Caki2 (cell line): Measurements from ENCODE around the gene PPT1. TPM values are rescaled to one million over a fixed set of nuclear protein-coding genes. Genes with fewer than 3 reads are reported as not detected.

Experiments
- DNase-seq: peaks from one replicate; pipeline ENCODE4 v3.0.0-alpha.2; 2015; ENCODE audit warnings: low read depth
- in situ Hi-C: cut with HindIII; loops from 2 replicates; pipeline ENCODE4 v1.10.0; 2016; ENCODE audit warnings: low sequenced_read_pairs, low pct_unique_long_range_greater_than_20kb, mixed read lengths
- total RNA-seq: library from RNA; depleted of rRNA; stranded (reverse); fragments of >200 nt; shearing (Covaris generic); gene quantifications from 2 replicates; pipeline ENCODE4 v1.2.3, GENCODE V29; 2014; ENCODE audit warnings: low replicate concordance

PPT1 gene
- total RNA-seq, 1 experiment from 2014 or later, result 141 TPM

DNA sequence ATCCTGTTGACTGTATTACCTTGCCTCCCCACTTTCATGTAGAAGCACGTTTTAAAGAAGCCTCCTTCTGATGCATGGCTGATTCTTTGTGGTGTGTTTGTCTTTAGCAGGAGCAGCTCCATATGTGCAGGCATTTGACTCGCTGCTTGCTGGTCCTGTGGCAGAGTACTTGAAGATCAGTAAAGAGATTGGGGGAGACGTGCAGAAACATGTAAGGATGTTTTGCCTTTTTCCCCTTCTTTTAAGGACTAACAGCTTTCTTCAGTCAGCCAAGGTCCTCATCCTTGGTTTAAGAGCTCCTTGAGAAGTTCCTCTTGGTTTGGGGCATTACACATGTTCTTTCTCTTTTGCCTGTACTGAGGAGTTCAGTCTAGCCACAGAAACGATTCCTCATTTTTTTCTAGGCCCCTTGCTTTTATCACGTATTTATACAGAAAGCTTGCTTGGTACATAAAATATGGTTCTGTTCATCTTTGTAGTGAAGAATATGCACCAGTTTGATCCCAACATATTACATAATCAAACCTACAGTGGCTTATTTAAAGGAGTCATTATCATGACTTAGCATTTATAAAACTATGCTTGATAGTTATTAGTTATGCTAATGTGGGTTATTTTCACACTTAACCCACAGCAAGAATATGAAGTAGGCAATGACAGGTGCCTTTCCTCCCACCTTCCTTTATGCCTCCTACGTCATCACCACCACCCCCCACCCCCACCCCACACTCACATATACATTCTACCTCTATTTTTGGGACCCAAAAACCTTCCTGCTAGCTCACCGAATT, 36.9 kb downstream of the PPT1 start:
- no peak for DNase-seq
- in situ Hi-C loops, result no loop called here

DNA sequence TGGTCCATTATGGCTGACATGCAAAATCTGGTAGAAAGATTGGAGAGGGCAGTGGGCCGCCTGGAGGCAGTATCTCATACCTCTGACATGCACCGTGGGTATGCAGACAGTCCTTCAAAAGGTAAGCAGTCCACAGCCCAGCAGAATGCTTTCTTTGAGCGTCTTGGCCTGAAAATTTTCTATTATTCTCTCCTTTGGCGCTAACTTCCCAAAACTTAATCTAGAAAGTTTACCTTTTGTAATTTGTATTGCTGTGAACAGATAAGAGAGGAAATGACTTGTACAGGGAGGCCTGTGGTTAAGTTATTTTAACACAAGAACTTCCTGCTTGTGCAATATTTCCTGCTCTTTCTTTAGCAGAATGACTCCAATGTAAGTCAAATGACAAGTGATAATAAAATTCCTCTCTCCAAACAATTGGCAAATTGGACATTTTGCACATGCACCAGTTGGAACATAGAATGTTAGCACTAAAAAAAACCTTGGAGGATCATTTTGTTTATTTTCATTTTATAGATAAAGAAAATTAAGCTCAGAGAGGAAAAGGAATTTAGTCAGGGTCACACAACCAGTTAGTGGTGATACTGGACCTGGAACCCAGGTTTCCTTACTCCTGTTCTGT, 37.6 kb downstream of the PPT1 start:
- in situ Hi-C loops, result no loop called here

DNA sequence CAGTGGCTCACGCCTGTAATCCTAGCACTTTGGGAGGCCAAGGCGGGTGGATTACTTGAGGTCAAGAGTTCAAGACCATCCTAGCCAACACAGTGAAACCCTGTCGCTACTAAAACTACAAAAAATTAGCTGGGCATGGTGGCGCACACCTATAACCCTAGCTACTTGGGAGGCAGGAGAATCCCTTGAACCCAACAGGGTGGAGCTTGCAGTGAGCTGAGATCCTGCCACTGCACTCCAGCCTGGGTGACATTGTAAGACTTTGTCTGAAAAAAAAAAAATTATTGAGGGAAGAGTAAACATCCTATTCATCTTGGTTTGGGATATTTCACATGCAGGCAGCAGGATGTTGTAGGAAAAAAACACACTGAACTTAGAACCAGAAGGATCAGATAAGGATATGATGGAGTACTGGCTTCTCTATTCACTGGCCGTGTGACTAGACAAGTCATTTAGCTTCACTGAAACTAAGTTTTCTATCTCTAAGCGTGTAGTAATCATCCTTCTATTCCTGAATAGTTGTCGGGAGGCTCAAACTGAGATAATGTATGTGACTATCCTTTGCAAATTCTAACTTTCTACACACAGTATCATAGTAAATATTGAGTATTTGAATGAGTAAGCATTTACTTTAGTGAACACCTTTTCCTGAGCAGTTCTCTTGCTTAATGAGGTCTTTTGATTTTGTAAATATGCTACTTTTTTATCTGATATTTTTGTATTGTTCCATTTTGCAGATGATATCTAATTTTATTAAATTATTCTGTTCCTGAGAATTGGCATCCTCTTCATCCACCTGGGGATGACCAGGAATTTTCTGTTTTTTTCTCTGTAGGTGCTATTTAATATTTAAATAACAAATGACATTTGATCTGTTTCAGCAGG, 38.4 kb downstream of the PPT1 start:
- DNase-seq, result no peak
- in situ Hi-C loops, result no loop called here

More for the DNA sequence above, 37.6 kb downstream of the PPT1 start:
- no peak for DNase-seq

DNA sequence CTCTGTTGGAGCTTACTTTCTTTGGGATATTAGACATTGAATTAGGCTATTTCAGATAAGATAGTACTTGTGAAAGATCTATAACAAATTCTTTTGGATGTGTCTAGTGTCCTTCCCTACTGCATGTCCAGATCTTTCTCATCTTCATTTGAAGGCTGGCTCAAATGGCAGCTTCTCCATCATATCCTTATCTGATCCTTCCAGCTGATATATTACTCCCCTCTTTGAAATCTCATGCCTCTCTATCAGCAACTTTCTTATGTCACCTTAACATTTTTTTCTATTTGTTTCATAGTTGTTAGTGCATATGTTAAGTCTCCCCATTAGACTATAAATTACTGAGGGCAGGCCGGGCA, 39.0 kb downstream of the PPT1 start:
- DNase-seq, result no peak
- in situ Hi-C loops, result no loop called here

DNA sequence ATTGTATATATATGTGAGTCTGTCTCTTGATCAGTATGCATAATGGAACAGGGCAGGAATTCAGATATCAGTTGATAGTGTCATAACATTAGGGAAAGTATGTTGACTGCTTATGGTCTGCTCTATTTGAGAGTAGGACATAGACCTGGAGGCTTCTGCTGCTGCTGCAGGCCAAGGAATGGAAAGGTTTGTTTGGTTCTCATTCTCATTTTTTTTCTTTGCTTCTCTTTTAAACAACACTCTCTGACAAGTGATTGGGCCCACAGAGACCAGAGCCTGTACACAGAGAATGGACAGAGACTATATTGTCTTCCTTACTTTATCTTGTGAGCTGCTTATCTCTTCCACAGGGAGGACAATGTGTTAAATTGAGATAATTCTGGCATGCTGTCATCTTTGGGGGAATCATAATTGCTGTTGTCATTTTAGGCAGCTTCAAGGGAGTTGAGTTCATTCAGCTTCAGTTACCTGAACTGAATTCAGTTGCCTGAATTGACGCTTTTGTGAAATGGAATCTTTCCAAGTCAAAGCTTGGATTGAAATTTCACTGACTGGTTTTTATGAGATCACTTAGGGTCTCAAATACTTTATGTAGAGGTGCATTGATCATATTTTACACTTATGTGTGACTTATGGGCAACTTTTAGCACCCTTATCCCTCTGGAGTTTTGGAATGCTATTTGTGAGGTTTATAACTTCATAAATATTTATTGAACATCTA, 39.6 kb downstream of the PPT1 start:
- DNase-seq, result no peak
- in situ Hi-C loops, result no loop called here

DNA sequence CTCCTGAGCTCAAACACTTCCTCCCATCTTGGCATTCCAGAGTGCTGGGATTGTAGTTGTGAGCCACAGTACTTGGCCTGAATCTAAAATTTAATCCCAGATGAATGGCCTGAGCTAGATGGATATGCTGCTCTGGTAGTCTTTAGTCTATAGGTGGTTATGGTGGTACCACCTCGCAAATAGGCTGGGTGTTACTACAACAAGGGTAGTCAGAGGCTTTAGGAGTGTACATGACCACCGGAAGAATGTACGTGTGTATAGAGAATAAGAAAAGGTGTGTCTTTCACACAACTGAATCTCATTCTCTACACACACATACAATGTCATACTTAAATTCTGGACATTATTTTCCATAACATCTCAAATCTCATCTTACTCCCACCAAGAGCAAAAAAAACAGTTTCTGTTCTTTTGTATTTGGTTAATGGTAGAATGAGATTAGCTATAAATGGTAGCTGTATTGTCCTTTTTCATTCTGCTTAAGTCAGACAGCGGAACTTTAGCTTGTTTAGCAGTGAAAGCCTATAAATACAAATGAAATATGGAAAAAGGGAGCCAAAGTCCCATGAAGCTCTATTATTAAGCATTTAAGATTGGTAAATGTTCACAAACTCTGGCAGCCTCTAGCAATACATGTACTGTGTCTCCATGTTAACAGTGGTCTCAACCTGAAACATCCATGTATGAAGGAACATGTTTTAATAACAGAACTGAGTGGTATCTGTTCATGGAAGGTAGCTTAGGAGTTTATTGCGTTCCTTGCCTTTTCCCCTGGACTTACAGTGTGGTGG, 40.3 kb downstream of the PPT1 start:
- in situ Hi-C loops, result no loop called here
- DNase-seq, result no peak

DNA sequence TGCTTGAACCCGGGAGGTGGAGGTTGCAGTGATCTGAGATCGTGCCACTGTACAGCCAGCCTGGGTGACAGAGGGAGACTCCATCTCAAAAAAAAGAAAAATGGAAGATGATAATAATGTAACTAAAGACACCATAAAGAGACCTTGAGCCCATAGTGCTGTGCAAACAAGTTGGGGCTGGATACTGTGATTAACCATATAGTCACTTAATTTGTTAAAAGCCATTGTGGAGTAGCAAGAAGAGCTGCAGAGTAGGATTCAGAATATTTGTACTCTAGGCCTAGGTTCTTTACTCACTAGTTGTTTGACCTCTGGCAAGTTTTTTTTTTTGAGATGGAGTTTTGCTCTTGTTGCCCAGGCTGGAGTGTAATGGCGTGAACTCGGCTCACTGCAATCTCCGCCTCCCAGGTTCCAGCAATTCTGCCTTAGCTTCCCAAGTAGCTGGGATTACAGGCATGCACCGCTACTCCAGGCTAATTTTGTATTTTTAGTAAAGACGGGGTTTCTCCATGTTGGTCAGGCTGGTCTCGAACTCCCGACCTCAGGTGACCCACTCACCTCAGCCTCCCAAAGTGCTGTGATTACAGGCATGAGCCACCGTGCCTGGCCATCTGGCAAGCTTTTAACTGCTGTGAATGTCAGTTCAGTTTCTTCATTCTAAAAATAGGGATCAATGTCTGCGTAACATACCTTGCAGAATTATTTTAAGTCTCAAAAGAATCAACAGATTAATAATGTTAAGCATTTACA, 43.7 kb downstream of the PPT1 start:
- in situ Hi-C loops, result no loop called here
- no peak for DNase-seq

DNA sequence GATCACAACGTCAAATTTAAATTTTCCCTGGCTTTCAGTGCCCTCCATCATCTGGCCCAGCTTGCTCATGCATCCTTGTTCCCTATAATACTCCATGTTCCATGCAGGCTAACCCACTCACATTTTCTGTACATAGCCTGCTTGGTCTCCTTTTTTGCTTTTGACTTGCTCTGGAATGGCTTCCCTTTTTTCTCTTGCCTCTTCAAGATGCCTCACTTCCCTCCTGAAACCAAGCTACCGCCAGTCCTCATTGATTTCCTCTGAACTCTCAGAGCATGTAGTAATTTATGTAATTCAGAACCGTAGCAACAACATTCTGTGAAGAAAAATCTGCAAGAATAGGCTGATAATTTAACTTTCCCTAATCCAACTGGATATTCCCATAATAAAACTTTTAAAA, 46.2 kb downstream of the PPT1 start:
- in situ Hi-C loops, result no loop called here

DNA sequence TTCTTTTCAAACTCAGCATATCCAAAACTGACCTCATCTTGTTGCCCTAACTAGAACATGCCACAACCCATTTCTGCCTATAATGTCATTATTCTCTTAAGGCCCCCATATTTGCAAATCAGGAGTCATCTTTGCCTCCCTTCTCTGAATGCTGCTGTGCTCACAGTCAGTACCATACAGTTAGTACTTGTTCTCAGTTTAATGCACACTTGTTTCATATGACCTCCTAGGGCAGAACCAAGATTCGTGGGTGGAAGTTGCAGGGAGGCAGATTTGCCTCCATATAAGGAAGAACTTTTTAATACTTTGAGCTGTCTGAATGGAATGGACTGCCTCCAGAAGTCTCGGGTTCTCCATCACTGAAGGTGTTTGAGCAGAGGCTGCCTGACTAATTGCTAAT, 47.3 kb downstream of the PPT1 start:
- in situ Hi-C loops, result no loop called here
- no peak for DNase-seq

More for the DNA sequence above, 46.2 kb downstream of the PPT1 start:
- DNase-seq, result no peak

DNA sequence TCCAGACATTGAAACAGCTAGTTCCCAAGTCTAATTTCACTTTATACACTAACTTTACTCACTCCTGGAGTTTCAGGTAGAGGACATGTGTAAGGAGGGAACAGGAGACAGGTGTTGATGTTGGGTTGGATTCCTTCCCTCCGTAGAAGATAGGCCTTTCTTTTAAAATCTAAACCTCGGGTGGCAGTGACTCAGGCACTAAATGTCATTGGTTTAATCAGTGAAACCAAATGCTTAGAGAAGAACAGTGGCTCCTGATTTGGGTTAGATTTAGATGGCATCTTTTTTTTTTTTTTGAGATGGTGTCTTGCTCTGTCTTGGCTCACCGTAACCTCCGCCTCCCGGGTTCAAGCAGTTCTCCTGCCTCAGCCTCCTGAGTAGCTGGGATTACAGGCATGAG, 49.3 kb downstream of the PPT1 start:
- in situ Hi-C loops, result no loop called here

DNA sequence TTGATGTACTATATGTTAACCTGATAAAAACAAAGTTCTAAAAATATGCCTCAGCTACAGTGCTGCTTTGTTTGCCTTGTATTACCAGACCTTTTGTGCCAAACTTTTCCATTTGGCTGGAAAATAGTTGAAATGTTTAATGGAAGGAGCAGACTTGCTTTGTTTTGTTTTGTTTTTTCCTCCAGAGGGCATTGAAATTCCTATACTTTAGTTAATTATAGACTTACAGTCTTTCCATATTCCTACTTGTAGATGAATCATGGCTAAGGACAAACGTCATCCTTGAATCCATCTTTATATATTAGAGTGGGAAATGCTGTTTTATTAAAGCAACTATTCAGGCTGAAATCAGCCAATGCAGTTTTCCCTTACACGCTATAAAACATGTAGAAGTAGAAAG, 49.8 kb downstream of the PPT1 start:
- in situ Hi-C loops, result no loop called here
- DNase-seq, result no peak

More for the DNA sequence above, 49.3 kb downstream of the PPT1 start:
- DNase-seq, result no peak

DNA sequence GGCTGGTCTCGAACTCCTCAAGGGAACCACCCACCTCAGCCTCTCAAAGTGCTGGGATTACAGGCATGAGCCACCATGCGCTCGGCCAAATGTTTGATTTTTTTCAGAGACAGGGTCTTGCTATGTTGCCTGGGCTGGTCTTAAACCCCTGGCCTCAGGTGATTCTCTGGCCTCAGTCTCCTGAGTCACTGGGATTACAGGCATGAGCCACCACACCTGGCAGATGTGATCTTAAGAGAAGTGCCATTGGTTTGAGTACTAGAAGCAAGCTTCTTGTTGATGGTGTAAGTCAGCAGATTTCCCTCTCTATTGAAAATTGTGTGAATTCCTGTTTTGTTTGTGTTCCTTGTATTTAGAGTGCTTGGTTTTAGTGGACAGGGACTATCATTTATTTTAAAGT, 51.3 kb downstream of the PPT1 start:
- DNase-seq, result no peak
- in situ Hi-C loops, result no loop called here

DNA sequence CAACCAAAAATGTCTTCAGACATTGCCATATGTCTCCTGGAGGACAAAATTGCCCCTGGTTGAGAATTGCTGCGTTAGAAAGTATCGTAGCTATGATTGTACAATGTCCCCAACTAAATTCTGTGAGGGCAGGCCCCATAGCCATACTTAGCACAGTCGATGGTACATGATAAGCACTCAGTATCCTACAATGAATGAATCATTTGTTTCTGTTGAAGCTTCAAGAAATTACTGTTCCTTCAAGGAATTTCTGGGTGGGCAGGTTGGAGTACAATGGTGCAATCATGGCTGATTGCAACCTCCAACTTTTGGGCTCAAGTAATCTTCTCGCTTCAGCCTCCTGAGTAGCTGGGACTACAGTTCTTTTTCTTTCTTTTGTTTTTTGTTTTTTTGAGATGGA, 51.9 kb downstream of the PPT1 start:
- no peak for DNase-seq
- in situ Hi-C loops, result no loop called here

DNA sequence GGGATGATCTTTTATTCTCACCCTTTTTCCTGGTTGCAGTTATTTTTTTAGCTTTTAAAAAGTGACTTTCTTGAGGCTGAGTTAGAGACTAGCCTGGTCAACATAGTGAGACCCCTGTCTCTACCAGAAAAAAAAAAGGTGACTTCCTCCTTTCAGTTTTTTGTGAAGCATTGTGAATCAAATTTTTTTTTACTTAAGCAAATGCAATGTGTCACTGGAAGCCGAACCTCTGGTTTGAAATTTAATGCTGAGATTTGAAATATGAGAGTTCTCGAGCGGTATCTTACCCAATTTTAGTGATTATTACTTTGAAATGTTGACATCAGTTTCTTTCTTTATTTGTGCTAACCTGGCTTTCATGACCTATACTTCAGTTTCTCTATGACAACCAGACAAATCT, 52.9 kb downstream of the PPT1 start:
- in situ Hi-C loops, result no loop called here
- no peak for DNase-seq

DNA sequence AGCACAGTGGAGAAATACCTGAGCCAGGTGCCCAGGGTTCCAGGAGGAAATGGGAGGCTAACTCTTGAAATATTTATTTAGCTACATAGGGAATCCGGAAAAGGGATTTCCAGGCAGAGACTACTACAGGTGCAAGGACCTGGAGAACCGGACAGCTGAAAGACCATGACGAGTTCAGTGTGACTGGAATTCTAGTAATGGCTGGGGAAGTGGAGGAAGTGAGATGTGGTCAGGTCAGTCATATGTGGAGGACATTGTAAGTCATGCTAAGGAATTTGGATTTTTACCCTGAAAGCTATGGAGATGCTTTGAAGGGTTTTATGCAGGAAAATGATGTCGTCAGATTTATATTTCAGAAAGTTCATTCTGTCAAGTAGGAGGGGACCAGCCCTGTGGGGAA, 54.7 kb downstream of the PPT1 start:
- in situ Hi-C loops, result no loop called here
- no peak for DNase-seq

DNA sequence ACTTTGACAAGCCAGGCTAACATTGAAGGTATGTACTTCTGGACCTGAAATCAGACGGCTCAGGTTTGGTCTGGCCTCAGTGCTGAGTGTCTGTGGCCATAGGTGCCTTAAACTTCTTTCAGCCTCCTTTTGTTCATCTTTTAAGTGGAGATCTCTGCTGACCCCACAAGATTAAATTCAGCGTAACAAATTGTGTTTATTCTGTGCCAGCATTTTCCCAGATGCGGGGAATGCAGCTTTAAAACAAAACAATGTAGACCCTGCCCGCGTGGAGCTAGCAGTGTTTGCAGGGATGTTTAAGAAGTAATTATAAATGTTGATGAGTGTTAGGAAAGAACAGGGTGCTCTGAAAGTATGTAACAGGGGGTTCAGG, 55.6 kb downstream of the PPT1 start:
- DNase-seq, result no peak
- in situ Hi-C loops, result no loop called here
